SK-N-SH (cell line): Measurements from ENCODE around the gene MATR3. TPM values are rescaled to one million over a fixed set of nuclear protein-coding genes. Genes with fewer than 3 reads are reported as not detected.

ENCODE experiments used
- CTCF ChIA-PET: fragments of 300-600, 350-600 bp; formaldehyde crosslinking; extraction: SDS; loops from one replicate; lab custom pipeline; 2021; lab: Yijun Ruan, JAX
- POLR2A ChIA-PET: fragments of 350-600 bp; sonication (Branson Sonifier 250); formaldehyde crosslinking; extraction: SDS; loops from one replicate; lab custom pipeline; 2020; ENCODE audit warnings: antibody characterized with exemption, inconsistent platforms; lab: Yijun Ruan, JAX
- DNase-seq: peaks from one replicate; pipeline ENCODE4 v3.0.0; 2012
- H2AFZ ChIP-seq: fragments of 200-600 bp; sonication (generic); 2 replicates; pipeline ENCODE4 v1.8.1; 2016; ENCODE audit warnings: antibody characterized with exemption, mild to moderate bottlenecking, low read depth
- H3F3A ChIP-seq: fragments of 200-600 bp; sonication (generic); replicated peaks from 2 replicates; pipeline ENCODE3; 2016; ENCODE audit warnings: antibody characterized with exemption, mild to moderate bottlenecking; ENCODE audit not compliant: insufficient read depth
- H3K27ac ChIP-seq, 2 experiments: fragments of 200-500 bp in 1 of 2; fragments of 200-600 bp in 1 of 2; sonication (Bioruptor generic) in 1 of 2; sonication (generic), shearing (Covaris generic) in 1 of 2; 2 replicates each; pipeline versions ENCODE4 v1.5.1 to v1.6.1; 2014 to 2016; ENCODE audit warnings: low read depth in 2 of 2, inconsistent platforms in 1 of 2, low read length in 1 of 2, mild to moderate bottlenecking in 1 of 2, mixed read lengths in 1 of 2
- H3K27me3 ChIP-seq: fragments of 200-600 bp; sonication (generic), shearing (Covaris generic); 2 replicates; pipeline ENCODE4 v1.6.1; 2016; ENCODE audit warnings: mixed run types; ENCODE audit not compliant: insufficient read depth
- H3K36me3 ChIP-seq, 2 experiments: fragments of 200-500 bp in 1 of 2; fragments of 200-600 bp in 1 of 2; sonication (Bioruptor generic) in 1 of 2; sonication (generic) in 1 of 2; replicated peaks in 1 of 2; 2 replicates each; pipeline versions ENCODE3 to v1.5.1; 2014 to 2016; ENCODE audit warnings: low read length in 1 of 2, mild to moderate bottlenecking in 1 of 2; ENCODE audit not compliant: insufficient read depth in 2 of 2, control insufficient read depth in 1 of 2
- H3K4me1 ChIP-seq, 2 experiments: fragments of 200-500 bp in 1 of 2; fragments of 200-600 bp in 1 of 2; sonication (Bioruptor generic) in 1 of 2; sonication (generic), shearing (Covaris generic) in 1 of 2; 2 replicates each; pipeline versions ENCODE4 v1.5.1 to v1.6.1; 2014 to 2016; ENCODE audit warnings: low read depth in 1 of 2, low read length in 1 of 2, mixed run types in 1 of 2; ENCODE audit not compliant: insufficient read depth in 2 of 2, control insufficient read depth in 1 of 2
- H3K4me2 ChIP-seq: fragments of 200-600 bp; sonication (generic), shearing (Covaris generic); 2 replicates; pipeline ENCODE4 v1.6.1; 2017; ENCODE audit warnings: mixed run types
- H3K4me3 ChIP-seq, 2 experiments: fragments of 200-500 bp in 1 of 2; fragments of 200-600 bp in 1 of 2; sonication (Bioruptor generic) in 1 of 2; sonication (generic), shearing (Covaris generic) in 1 of 2; 2 replicates each; pipeline versions ENCODE4 v1.5.1 to v1.8.1; 2014 to 2016; ENCODE audit warnings: low read depth in 2 of 2, inconsistent platforms in 1 of 2, low read length in 1 of 2, mild to moderate bottlenecking in 1 of 2, mixed read lengths in 1 of 2, moderate library complexity in 1 of 2
- H3K79me2 ChIP-seq: fragments of 200-600 bp; sonication (generic); 2 replicates; pipeline ENCODE4 v1.8.1; 2017; ENCODE audit warnings: mild to moderate bottlenecking; ENCODE audit not compliant: insufficient read depth
- H3K9ac ChIP-seq: fragments of 200-600 bp; sonication (generic); 2 replicates; pipeline ENCODE4 v1.6.1; 2017; ENCODE audit warnings: mixed run types
- H3K9me2 ChIP-seq: fragments of 200-600 bp; sonication (generic); 2 replicates; pipeline ENCODE4 v1.6.1; 2017; ENCODE audit warnings: mixed run types
- H3K9me3 ChIP-seq: fragments of 200-600 bp; sonication (generic); 2 replicates; pipeline ENCODE4 v1.6.1; 2017; ENCODE audit warnings: mixed run types, mild to moderate bottlenecking, moderate library complexity
- H4K20me1 ChIP-seq: fragments of 200-600 bp; sonication (generic); 2 replicates; pipeline ENCODE4 v1.6.1; 2017; ENCODE audit warnings: mild to moderate bottlenecking, mixed run types; ENCODE audit not compliant: insufficient read depth
- CHD2 ChIP-seq: fragments of 150-350 bp; IDR thresholded peaks from 2 replicates; pipeline ENCODE4 v1.6.1; 2018; ENCODE audit warnings: low read length; ENCODE audit not compliant: partially characterized antibody
- EP300 ChIP-seq, 2 experiments: IDR thresholded peaks; 2 replicates each; pipeline versions ENCODE4 v1.4.0 to v1.6.1; 2012; ENCODE audit warnings: borderline replicate concordance in 1 of 2, low read depth in 1 of 2, low read length in 1 of 2
- EZH2phosphoT487 ChIP-seq: fragments of 200-600 bp; sonication (generic); IDR thresholded peaks from 2 replicates; pipeline ENCODE4 v1.6.1; 2017; ENCODE audit warnings: low read depth, mixed run types, mild to moderate bottlenecking, antibody characterized with exemption, moderate library complexity, borderline replicate concordance
- FOSL2 ChIP-seq: IDR thresholded peaks from 2 replicates; pipeline ENCODE4 v1.4.0; 2012; ENCODE audit warnings: low read depth, mild to moderate bottlenecking, moderate library complexity, borderline replicate concordance
- GATA2 ChIP-seq: sonication (generic); formaldehyde crosslinking; IDR thresholded peaks from 2 replicates; pipeline ENCODE4 v1.5.0; 2020; ENCODE audit warnings: mild to moderate bottlenecking, missing genetic modification reagents
- MXI1 ChIP-seq: IDR thresholded peaks from 2 replicates; pipeline ENCODE4 v1.6.1; 2012; ENCODE audit warnings: mild to moderate bottlenecking, low read depth, low read length, improper control_type of control experiment
- POLR2AphosphoS5 ChIP-seq: IDR thresholded peaks from 2 replicates; pipeline ENCODE4 v1.6.1; 2012; ENCODE audit warnings: low read depth, low read length
- RAD21 ChIP-seq: IDR thresholded peaks from 2 replicates; pipeline ENCODE4 v1.6.1; 2012; ENCODE audit warnings: mild to moderate bottlenecking, low read length
- RXRA ChIP-seq: IDR thresholded peaks from 2 replicates; pipeline ENCODE4 v1.4.0; 2012; ENCODE audit warnings: low read depth, mild to moderate bottlenecking, borderline replicate concordance
- TAF1 ChIP-seq: IDR thresholded peaks from 2 replicates; pipeline ENCODE4 v1.6.1; 2012; ENCODE audit warnings: low read depth, mild to moderate bottlenecking, low read length, moderate library complexity, borderline replicate concordance
- TEAD4 ChIP-seq: IDR thresholded peaks from 2 replicates; pipeline ENCODE4 v1.4.0; 2012; ENCODE audit warnings: mild to moderate bottlenecking, borderline replicate concordance; ENCODE audit not compliant: insufficient read depth
- YY1 ChIP-seq: IDR thresholded peaks from 2 replicates; pipeline ENCODE4 v1.4.0; 2012; ENCODE audit warnings: low read depth, mild to moderate bottlenecking
- WGBS: methylation state at CpG from one replicate; pipeline ENCODE4 v1.1.6; 2017; ENCODE audit warnings: low lambda C conversion rate; 5-methylcytosine and 5-hydroxymethylcytosine counted together
- polyA plus RNA-seq, 3 experiments: library from polyadenylated mRNA; depleted of rRNA; stranded (reverse); fragments of >200 nt; gene quantifications; 2 replicates each; pipeline ENCODE4 v1.2.3, GENCODE V29; 2012
- TF ChIP-seq, protein P1 (sequence below): IDR thresholded peaks from 2 replicates; pipeline ENCODE4 v1.4.0; 2012; ENCODE audit warnings: low read depth, borderline replicate concordance
- TF ChIP-seq, protein P2 (sequence below): IDR thresholded peaks from 2 replicates; pipeline ENCODE4 v1.4.0; 2012; ENCODE audit warnings: low read depth
- TF ChIP-seq, protein P3 (sequence below): fragments of 200-600 bp; sonication (generic); IDR thresholded peaks from 2 replicates; pipeline ENCODE4 v1.6.1; 2017; ENCODE audit warnings: antibody characterized with exemption, mild to moderate bottlenecking, moderate library complexity
- TF ChIP-seq, protein P4 (sequence below): IDR thresholded peaks from 2 replicates; pipeline ENCODE4 v1.4.0; 2012; ENCODE audit warnings: low read depth, borderline replicate concordance

MATR3 gene
- polyA plus RNA-seq, 1 of the 3 experiments (the other 2 are of a cell fraction), result 40.4 TPM

DNA sequence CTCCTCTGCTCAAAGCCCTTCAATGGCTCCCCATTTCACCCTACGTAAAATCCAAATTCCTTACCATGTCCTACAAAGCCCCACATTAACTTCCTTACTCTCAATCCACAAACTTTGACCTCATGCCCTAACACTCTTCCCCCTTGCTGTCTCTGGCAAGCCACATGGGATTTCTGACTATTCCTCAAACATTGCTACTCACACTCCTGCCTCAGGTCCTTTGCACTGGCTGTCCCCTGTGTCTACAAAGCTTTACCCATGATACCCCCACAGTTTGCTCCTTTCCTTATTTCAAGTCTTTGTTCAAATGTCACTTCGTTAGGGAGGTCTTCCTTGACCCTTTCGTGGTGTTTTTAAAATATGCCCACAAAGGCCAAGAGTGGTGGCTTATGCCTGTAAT lies 40.4 kb upstream of the MATR3 start:
- Histone ChIP-seq H3K9ac (no peak overlapping the region), H3K4me1 (no peaks in the 10 kb centered on the region), H3K4me2 (no peak overlapping the region), H3K36me3 (no peaks in the 10 kb centered on the region), H2AFZ (no peak overlapping the region), H3K9me3 (no peaks in the 10 kb centered on the region), H3K9me2 (no peaks in the 10 kb centered on the region), H3K27me3 (no peaks in the 10 kb centered on the region; the same call in 1 of the 2 replicates), H3K4me3 (no peak overlapping the region), H4K20me1 (no peaks in the 10 kb centered on the region), H3K27ac (no peak overlapping the region), H3K79me2 (no peaks in the 10 kb centered on the region), H3F3A (peaks cover 3% of the 10 kb centered on the region)
- ChIA-PET CTCF (interaction anchor here (2.0 kb wide), 1 partner anchor 8 kb away, joined by 10 read pairs; no protein-coding TSS in a partner anchor), POLR2A (no interaction called here)
- DNase-seq, result no peak
- 88% methylated on average over 3 of the region's 3 CpGs for WGBS
- TF ChIP-seq CHD2 (no peak), TAF1 (no peak), POLR2AphosphoS5 (no peak), FOSL2 (no peak), RAD21 (no peak), EP300 (IDR thresholded peaks at IDR 0.05; ENCODE audit: borderline replicate concordance in 1 of 2, low read depth in 1 of 2, low read length in 1 of 2) (no peak)
- TF ChIP-seq, protein P1, sequence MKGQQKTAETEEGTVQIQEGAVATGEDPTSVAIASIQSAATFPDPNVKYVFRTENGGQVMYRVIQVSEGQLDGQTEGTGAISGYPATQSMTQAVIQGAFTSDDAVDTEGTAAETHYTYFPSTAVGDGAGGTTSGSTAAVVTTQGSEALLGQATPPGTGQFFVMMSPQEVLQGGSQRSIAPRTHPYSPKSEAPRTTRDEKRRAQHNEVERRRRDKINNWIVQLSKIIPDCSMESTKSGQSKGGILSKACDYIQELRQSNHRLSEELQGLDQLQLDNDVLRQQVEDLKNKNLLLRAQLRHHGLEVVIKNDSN, result no peak
- TF ChIP-seq, protein P2, sequence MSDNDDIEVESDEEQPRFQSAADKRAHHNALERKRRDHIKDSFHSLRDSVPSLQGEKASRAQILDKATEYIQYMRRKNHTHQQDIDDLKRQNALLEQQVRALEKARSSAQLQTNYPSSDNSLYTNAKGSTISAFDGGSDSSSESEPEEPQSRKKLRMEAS, result no peak

DNA sequence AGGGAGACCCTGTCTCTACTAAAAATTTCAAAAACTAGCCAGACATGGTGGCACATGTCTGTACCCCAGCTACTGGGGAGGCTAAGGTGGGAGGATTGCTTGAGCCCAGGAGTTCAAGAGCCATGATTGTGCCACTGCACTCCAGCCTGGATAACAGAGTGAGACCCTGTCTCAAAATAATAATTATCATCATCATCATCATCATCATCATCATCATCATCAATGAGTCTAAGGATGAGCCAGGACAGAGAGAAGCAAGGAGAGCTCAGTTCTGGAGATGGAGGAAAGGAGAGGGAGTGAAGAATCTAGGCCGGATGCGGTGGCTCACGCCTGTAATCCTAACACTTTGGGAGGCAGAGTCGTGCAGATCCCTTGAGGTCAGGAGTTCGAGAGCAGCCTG lies 36.7 kb upstream of the MATR3 start:
- POLR2A ChIA-PET, result no interaction called here

More for the DNA sequence above, 36.7 kb upstream of the MATR3 start:
- no peaks in the 10 kb centered on the region for H3K9me2 ChIP-seq
- no peak overlapping the region for H3K9ac ChIP-seq
- H3K4me3 ChIP-seq, result no peak overlapping the region
- no peaks in the 10 kb centered on the region; the same call in 1 of the 2 replicates for H3K27me3 ChIP-seq
- H3K27ac ChIP-seq, result no peak overlapping the region
- 82% methylated on average over 5 of the region's 5 CpGs for WGBS
- H2AFZ ChIP-seq, result no peak overlapping the region
- no peaks in the 10 kb centered on the region for H3F3A ChIP-seq
- no peaks in the 10 kb centered on the region for H4K20me1 ChIP-seq
- no peaks in the 10 kb centered on the region for H3K9me3 ChIP-seq
- DNase-seq, result no peak
- TF ChIP-seq RAD21 (no peak), MXI1 (no peak), GATA2 (CRISPR knock-in tag) (no peak), EZH2phosphoT487 (no peak), POLR2AphosphoS5 (no peak), YY1 (no peak), EP300 (IDR thresholded peaks at IDR 0.05; ENCODE audit: borderline replicate concordance in 1 of 2, low read depth in 1 of 2, low read length in 1 of 2) (no peak), TEAD4 (no peak), RXRA (no peak)
- TF ChIP-seq, protein P3, sequence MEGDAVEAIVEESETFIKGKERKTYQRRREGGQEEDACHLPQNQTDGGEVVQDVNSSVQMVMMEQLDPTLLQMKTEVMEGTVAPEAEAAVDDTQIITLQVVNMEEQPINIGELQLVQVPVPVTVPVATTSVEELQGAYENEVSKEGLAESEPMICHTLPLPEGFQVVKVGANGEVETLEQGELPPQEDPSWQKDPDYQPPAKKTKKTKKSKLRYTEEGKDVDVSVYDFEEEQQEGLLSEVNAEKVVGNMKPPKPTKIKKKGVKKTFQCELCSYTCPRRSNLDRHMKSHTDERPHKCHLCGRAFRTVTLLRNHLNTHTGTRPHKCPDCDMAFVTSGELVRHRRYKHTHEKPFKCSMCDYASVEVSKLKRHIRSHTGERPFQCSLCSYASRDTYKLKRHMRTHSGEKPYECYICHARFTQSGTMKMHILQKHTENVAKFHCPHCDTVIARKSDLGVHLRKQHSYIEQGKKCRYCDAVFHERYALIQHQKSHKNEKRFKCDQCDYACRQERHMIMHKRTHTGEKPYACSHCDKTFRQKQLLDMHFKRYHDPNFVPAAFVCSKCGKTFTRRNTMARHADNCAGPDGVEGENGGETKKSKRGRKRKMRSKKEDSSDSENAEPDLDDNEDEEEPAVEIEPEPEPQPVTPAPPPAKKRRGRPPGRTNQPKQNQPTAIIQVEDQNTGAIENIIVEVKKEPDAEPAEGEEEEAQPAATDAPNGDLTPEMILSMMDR, result no peak
- TF ChIP-seq, protein P4, sequence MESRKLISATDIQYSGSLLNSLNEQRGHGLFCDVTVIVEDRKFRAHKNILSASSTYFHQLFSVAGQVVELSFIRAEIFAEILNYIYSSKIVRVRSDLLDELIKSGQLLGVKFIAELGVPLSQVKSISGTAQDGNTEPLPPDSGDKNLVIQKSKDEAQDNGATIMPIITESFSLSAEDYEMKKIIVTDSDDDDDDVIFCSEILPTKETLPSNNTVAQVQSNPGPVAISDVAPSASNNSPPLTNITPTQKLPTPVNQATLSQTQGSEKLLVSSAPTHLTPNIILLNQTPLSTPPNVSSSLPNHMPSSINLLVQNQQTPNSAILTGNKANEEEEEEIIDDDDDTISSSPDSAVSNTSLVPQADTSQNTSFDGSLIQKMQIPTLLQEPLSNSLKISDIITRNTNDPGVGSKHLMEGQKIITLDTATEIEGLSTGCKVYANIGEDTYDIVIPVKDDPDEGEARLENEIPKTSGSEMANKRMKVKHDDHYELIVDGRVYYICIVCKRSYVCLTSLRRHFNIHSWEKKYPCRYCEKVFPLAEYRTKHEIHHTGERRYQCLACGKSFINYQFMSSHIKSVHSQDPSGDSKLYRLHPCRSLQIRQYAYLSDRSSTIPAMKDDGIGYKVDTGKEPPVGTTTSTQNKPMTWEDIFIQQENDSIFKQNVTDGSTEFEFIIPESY, result no peak
- no peaks in the 10 kb centered on the region for H3K36me3 ChIP-seq
- no peak overlapping the region for H3K4me2 ChIP-seq
- H3K79me2 ChIP-seq, result no peaks in the 10 kb centered on the region
- CTCF ChIA-PET, result no interaction called here
- H3K4me1 ChIP-seq, result no peaks in the 10 kb centered on the region
